Activated CD8-positive, alpha-beta memory T cell treated with anti-CD3 and anti-CD28 coated beads for 1 hour (primary cell): ENCODE results near the gene IMPG2.

ENCODE experiments used
- DNase-seq, 2 donors: peaks; one replicate each; pipeline ENCODE4 v3.0.0-alpha.2; 2020; ENCODE audit warnings: low read depth in 1 of 2; ENCODE audit errors: extremely low read depth in 1 of 2

Gene IMPG2

DNA sequence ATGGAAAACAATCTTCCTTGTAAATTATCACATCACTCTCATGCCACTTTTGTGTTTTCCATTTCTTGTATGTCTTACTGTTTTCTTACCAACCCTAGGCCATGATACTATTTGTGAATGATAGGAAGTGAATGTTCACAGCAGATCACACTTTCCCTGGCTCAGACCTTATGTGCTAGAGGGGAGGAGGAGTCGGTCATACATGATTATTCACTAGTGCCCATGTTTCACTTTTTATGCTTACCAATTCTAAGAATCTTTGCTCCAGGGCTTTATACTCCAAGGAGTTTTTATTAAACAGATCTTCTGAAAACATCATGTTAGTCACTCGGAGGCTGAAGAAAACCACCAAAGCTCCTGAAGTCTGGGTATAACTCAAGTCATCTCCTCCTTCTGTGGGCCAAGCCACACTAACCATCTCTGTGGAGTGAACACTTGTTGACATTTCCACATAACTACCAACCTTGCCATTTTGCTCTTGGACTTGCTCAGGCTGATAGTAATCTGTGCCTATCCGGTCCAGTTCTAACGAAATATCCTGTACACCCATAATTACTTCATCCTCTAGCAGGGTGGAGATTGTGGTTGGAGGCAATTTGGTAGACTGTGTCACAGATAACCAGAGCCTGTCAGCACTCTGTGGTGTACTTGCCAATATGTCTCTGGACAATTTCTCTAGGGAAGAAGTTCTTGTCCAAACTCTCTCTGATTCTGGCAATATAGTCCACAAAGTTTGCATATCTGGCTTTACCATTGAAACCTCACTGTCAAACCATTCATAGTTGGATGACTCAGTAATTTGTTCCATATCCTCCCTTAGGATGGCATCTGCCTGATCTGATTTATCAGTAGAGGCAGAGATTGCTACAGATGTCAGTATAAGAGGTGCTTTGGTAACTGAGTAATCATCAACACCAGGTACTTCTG, 76.8 kb downstream of the IMPG2 start:
- DNase-seq, result no peak

DNA sequence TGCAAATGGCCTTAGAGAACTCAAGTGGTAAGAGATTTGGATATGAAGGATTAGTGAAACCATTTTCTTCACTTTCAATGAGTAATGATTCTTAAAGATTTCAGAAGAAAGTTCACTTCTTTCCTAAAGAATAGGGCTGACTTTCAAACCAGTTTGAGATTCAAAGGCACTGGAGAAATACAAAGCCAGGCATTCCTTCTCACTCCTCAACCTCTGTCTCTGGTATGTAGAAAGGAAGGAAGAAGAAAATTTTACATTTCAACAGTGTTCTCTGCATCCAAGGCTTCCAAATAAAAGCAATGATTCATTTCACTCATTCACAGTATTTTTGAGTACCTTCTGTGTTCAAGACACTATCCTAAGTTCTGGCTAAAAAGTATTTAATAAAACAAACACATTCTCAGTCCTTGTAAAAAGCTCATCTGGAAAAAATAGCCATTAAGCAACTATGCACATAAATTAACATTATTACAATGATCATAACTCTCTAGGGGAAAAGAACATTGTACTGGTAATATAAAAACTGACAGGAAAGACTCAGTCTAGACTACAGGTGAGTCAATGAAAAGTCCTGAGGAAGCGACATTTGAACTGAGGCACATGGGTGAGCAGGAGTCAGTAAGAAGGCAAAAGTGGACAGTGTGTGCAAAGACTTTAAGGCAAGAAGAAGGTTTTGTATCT, 79.5 kb downstream of the IMPG2 start:
- DNase-seq, result no peak

DNA sequence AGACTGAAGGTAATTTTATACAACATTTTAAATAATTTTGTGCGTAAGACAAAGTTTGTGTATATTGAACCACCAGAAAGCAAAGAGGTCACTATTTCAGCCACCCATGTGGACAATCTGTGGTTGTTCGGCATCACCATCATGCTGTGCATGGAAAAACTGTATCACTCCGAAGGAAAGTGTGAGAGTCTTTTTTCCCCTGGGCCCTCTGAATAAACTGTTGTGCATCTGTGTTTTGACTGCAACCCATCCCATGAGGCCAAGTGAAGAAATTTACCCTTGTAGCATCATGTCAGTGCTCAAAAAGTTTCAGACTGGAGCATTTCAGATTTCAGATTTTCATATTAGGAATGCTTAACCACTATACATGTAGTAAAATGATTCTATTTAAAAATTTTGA, 85.3 kb downstream of the IMPG2 start:
- DNase-seq, result no peak

DNA sequence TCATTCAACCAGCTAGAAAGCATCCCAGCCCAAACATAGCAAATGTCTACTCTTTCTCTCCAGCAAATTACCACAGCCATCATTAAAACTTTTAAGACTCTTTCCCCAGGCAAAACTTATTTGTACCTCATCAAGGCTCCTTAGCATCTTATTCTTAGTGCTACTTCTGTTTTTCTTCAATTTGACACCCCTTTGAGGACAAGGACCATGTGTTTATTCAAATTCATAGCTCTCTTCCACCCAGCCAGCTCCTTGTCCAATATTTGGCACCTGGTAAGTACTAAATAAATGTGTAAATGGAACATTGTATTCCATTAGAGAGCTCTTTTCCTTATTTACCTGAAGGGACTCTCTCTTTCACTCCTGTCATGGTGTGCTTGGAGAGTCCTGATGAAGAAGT, 89.8 kb downstream of the IMPG2 start:
- DNase-seq, result no peak

DNA sequence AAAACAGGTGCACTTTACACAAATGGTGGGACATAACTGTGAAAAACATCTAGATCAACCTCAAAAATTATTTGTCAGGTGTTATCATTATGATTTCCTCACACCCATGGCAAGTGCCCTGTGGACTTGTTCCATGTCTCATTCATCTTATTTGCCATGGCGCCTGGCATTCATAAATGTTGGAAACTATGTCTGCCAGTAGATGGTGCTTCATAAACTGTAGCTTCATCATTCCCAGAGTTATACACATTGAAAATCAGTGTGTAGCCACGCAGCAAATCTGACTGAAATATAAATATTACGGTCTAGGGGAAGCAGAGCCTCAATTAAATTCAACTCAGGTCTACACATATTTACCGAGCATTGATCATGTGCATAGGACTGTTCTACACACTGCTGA, 90.7 kb downstream of the IMPG2 start:
- DNase-seq, result no peak

DNA sequence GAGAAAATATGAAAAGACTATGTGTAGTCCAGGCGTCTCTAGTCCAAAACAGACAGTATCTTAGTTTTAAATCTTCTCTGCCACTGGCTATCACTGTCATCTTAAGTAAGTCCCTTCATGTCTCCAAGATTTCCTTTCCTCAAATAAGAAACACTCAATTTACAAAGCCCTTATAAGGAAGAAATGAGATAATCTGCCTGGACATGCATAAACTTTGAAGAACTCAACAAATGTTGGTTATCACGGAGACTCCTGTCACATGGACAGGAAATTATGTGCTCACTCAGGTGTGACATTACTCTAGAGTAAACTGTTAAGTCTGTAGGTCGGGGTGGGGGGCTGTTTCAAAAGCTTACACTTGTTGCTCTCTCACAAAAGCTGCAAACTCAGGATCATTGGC, 91.9 kb downstream of the IMPG2 start:
- no peak for DNase-seq

DNA sequence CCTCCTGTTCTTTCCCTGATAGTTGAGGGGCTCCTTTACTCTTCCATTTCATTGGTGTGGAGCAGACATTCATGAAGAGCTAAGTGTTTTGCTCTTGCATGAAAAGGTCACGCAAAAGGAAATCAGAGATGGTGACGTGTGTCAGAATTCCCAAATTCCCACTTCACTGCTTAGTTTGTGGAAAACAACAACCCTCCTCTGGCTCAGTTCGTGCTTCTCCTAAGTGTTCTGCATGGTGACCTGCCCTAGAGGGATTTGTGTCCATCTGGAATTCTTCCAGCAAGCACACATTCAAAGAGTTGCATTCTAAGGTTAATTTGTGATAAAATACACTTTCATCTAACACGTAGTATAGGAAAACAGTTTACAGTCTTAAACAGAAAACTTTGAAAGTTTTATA, 95.6 kb downstream of the IMPG2 start:
- DNase-seq, result no peak

DNA sequence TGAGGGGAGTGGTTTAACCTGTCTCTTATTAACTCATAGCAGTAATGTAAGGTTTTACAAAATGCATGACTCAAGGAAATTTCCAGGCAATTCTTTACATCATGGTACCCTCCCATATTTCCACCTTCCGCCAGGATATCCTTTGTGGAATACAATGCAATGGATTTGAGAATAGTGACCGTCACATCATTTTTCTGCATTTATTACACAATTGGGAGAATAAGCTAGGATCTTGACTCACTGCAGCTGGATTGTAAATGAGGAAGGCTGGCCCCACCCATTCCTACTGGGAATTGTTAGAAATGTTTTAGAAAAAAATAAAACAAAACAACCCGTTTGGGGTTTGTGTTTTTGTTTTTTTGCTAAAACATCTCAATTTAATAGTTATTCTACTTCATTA, 97.4 kb downstream of the IMPG2 start:
- DNase-seq, result no peak

DNA sequence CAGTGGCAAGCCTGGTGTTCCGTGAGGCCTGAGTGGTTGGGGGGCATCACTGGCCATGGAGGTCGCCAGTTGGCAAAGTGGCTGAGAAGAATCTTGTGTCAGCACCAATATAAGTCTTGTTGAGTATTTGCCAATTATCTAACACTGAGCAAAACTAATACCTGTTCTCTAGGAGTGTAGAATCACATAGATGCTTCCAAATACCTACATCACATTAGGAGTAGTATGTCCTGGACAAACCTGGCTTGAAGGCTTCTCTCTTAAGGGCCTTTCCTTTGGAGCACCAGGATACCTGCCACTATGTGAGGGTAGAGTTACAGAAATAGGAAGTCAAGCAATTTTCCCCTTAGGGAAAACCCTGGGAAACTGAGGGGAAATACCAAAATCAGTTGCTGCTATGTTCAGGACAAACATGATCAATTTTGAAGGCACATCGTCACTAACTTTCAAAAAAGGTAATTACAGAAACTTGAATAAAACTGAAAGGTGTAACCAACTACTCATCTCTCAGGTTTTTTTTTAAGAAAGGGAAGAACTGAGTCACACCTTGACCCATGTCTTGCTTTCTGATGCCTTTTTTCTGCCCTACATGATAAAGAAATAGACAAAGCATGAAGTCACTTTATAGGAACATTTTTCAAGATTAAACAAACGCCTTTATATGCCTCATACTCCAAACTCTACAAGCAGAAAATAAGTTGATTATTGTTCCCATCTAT, 100.4 kb downstream of the IMPG2 start:
- DNase-seq, result no peak

DNA sequence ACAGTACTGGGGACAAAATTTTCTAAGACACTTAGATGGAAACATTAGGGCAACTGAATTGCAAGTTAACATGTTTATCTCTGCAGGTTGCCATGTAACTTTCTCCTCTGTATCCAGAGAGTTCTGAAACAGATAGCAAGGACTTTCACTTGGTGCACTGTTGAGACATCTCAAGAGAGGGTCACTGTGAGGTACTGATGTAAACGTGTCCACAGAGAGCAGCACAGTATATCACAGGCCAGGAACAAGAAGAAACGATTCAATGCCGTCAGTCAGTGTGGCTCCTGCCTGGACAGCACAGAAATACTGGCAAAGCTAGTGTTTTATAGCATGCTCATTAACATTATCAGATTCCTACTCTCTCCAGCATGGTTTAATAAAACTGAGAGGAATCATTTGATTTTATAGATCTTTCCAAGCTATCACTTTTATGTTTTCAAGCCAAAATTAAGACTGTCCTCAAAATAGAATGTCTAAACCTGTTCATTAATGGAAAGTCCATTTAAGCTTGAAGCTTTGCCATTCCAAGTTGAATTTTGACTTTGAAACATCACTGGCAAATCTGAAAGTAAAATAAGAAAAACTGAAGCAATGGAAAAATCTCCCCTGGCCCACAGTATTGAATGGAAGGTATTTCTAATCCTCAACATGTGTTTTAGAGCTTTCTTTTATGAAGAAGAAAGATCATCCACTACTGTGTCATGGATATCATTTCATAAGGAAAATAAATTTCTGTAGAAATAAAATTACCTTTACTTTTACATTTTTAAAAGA, 102.7 kb downstream of the IMPG2 start:
- no peak for DNase-seq

DNA sequence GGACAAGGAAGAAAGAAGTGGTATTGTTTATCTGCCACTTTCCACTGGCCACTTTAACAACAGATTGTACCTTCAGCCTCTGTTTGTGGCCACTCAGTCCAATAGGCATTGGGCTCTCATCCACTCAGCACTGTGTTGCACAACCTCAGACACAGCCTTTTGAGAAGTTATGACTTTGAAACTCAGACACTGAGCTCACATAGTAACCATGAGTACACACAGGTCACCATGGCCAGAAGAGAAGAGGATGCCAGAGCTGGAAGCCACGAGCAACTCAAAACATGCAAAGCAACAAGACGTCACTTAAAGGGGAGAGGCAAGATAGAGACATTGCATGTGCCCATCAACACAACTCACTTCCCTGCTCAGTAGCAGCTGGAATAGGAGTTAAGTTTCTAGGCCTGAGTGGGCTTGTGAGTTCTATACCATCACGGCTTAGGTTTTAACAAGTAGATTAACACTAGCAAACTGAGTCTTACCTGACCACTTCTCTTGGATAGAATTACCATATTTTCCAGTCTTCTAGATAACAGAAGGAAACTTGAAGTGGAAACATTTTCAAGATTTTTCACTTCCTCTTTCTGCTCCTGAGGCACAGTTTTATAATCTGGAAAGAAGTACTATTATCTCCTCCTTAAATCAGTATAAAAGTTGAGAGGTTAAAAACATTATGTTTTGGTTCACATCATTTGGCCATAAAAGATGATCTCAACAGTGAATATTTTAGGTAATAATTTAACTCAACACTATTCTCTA, 103.5 kb downstream of the IMPG2 start:
- no peak for DNase-seq

DNA sequence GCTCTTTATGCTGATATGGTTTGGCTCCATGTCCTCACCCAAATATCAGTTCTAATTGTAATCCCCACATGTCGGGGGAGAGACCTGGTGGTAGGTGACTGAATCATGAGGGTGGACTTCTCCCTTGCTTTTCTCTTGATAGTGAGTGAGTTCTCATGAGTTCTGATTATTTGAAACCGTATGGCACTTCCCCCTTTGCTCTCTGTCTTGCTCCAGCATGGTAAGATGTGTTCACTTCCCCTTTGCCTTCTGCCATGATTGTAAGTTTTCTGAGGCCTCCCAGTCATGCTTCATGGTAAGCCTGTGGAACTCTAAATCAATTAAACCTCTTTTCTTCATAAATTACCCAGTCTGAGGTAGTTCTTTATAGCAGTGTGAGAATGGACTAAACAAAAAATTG, 107.6 kb downstream of the IMPG2 start:
- no peak for DNase-seq

DNA sequence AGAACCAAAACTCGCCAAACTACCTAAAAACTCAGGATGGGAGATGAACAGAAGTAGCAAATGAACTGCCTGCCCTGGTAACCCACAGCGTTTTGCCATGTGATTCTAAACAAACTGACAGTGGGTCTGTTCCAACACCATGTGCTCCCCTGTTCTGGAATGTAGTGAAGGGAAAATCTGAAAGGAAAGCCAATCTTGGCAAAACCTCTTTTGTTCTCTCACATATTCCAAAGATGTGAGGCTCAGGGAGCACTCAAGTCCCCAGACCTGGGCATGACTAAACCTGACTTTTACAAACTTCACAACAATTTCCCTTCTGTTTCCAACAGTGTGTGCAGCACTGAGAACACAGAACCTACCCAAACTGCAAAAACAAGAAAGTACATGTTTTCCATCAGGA, 116.1 kb downstream of the IMPG2 start:
- no peak for DNase-seq

DNA sequence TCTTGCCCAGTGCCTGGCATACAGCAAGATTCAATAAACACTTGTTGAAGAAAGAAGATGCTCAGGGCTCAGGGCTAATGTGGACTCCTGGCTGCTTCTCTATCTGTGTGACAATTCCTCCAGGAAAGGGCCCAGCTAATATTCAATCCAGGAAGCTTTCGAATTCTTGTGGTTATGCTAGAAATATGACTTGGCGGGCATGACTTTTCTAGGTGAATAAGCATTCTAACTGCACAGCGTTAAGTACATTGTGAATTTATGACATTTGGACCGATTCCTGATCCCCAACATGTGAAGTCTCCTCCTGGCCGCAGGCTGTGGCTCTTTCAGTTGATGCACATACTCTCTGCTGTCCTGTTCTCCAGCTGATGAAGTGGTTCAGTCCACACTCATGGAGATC, 117.0 kb downstream of the IMPG2 start:
- DNase-seq, result no peak

DNA sequence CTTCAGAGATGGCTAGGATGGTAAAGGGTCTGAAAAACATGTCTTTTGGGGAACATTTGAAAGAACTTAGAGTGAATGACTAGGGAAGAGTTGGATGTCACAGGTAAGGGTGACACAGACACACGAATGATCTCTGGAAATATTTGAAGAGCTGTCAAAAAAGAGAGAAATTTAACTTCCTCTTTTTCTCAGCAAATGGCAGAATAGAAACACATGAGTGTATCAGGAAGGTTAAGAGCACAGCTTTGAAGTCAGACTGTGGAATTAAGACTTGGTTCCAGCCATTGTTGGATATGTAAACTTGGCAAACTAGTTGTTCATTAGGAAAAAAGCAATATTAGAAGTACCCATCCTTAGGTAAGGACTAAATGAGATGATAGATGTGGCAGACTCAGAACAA, 117.7 kb downstream of the IMPG2 start:
- DNase-seq, result no peak

DNA sequence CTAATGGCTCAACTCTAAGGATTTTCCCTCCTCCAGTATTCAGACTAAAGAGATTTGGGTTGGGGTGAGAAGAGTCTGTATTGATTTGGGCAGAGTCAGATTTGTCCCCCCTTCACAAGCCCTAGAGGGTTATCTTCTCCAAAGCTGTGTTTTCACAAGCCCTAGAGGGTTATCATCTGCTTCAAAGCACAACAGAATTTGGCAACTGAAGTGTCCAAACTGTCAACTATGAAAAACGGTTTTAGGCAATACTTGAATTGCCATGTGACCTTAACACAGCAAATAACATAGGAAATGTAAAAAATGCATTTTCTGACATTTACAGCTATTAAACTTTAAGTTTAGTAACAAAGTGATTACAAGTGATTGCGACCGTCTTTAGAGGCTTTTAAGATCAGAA, 119.9 kb downstream of the IMPG2 start:
- no peak for DNase-seq

DNA sequence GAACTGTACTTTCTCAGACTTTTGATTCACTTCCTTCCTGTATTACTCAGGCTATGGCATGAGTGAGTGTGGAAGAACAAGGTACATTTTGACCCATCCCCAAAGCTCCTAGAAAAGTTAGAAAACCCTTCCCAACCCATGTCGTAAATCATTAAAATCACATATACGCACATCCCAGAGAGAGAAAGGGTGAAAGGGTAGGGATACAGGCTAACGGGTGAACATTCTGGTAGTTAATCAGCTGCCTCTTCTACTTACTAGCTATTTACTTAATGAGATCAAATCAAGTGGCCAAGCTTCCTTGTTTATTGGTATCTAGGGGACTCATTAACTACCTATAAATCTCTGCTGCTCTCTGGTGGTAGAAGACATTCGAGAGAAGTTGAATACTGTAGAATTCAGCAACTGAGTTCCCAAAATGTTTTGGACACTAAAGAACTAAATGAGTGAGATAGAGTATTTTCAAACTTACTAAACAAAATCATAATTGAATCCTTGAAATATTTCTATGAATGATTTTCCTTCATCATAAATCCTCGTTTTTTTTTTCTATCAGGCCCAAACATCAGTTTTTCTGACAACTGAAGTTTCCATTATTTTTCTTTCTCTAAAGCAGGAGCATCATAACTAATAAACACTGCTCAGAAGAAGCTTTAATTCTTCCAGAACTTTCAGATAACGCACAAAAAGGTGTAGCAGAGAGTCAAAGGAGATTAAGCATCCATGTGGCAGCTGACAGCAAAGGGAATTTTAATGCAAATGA, 124.2 kb downstream of the IMPG2 start:
- no peak for DNase-seq

DNA sequence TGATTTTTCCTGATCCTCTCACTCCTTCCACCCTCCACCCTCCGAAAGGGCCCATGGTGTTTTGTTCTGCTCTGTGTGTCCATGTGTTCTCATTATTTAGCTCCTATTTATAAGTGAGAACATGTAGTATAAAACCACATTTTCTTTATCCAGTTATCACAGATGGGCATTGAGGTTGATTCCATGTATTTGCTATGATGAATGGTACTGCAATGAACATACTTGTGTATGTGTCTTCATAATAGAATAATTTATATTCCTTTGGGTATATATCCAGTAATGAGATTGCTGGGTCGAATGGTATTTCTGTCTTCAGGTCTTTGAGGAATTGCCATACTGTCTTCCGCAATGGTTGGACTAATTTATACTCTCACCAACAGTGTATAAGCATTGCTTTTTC, 126.0 kb downstream of the IMPG2 start:
- DNase-seq, result no peak

DNA sequence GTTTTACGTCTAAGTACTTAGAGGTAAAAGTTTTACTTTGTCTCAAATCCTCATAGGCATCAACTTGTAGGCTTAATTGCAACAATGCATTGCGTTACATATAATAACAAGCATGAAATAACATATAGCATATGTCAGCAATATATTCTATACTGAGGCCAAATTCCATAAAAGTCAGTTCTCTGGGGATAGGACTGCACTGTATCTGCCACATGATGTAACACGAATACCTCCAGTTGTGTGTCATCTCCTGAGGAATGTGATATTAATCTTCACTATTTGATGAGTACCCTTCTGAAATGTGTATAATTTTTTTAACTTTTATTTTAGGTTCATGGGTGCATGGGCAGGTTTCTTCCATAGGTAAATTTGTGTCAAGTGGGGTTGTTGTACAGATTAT, 126.4 kb downstream of the IMPG2 start:
- no peak for DNase-seq

DNA sequence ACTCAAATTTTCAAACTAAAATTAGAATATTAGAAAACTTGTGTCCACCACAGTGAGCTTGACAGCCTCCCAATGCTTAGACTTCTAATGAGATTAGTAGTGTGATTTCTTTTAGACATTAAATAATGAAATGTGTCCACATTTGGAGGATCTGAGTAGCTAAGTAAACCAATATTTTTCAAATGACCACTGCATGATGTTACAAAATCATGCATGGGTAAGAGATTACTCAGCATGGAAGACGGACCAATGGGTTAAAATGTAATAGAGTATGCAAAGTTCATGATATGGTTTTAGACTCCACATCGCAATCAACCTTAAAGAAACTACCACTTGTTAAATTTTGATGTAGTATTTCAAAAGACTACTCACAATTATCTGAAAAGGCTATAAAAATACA, 130.6 kb downstream of the IMPG2 start:
- no peak for DNase-seq
